Gastroesophageal sphincter (tissue), 3 donors: ENCODE measurements around the gene VWA3B.

Source experiments
- EP300 ChIP-seq: sonication (generic); formaldehyde crosslinking; IDR thresholded peaks from one replicate; pipeline ENCODE4 v1.6.1; 2017; ENCODE audit warnings: antibody characterized with exemption, mild to moderate bottlenecking
- TF ChIP-seq, protein P1 (sequence below), 4 experiments: fragments of 200-600 bp in 2 of 4; fragments of 450-650 bp in 2 of 4; sonication (generic) in 1 of 4; IDR thresholded peaks; one replicate each; pipeline ENCODE4 v1.5.1; 2017 to 2019; ENCODE audit warnings: antibody characterized with exemption in 4 of 4, mild to moderate bottlenecking in 2 of 4, moderate library complexity in 2 of 4

- TF ChIP-seq, protein P1, sequence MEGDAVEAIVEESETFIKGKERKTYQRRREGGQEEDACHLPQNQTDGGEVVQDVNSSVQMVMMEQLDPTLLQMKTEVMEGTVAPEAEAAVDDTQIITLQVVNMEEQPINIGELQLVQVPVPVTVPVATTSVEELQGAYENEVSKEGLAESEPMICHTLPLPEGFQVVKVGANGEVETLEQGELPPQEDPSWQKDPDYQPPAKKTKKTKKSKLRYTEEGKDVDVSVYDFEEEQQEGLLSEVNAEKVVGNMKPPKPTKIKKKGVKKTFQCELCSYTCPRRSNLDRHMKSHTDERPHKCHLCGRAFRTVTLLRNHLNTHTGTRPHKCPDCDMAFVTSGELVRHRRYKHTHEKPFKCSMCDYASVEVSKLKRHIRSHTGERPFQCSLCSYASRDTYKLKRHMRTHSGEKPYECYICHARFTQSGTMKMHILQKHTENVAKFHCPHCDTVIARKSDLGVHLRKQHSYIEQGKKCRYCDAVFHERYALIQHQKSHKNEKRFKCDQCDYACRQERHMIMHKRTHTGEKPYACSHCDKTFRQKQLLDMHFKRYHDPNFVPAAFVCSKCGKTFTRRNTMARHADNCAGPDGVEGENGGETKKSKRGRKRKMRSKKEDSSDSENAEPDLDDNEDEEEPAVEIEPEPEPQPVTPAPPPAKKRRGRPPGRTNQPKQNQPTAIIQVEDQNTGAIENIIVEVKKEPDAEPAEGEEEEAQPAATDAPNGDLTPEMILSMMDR (IDR thresholded peaks at IDR 0.05), result no peak
- no peak for TF ChIP-seq EP300
These were observed 209.5 kb downstream of the VWA3B start for GRCh38 chr2:98296440-98296839.
